BLaER1 treated with 17β-estradiol and CSF1 and Interleukin-3, amounts not matched to agents 10 nM and 100 nM (cell line): ENCODE data around the gene TRAPPC2L.

Source experiments
- H3K27ac ChIP-seq, 11 experiments: shearing (Covaris generic); formaldehyde crosslinking; 2 replicates each; pipeline ENCODE4 v1.8.1; 2022
- H3K27me3 ChIP-seq, 11 experiments: shearing (Covaris generic); formaldehyde crosslinking; 2 replicates each; pipeline ENCODE4 v1.8.1; 2022
- H3K36me3 ChIP-seq, 11 experiments: shearing (Covaris generic); formaldehyde crosslinking; 2 replicates each; pipeline ENCODE4 v1.8.1; 2022
- H3K4me1 ChIP-seq, 10 experiments: shearing (Covaris generic); formaldehyde crosslinking; 2 replicates each; pipeline ENCODE4 v1.8.1; 2022
- H3K4me2 ChIP-seq, 11 experiments: shearing (Covaris generic); formaldehyde crosslinking; 2 replicates each; pipeline ENCODE4 v1.8.1; 2022
- H3K4me3 ChIP-seq, 10 experiments: shearing (Covaris generic); formaldehyde crosslinking; 2 replicates each; pipeline ENCODE4 v1.8.1; 2022
- H3K9ac ChIP-seq, 11 experiments: shearing (Covaris generic); formaldehyde crosslinking; 2 replicates each; pipeline ENCODE4 v1.8.1; 2022
- H3K9me3 ChIP-seq, 11 experiments: shearing (Covaris generic); formaldehyde crosslinking; replicated peaks in 1 of 11; 2 replicates each; pipeline ENCODE4 v1.8.1; 2022
- H4K20me1 ChIP-seq, 11 experiments: shearing (Covaris generic); formaldehyde crosslinking; 2 replicates each; pipeline ENCODE4 v1.8.1; 2022
- Cebpa-rat ChIP-seq, 11 experiments: shearing (Covaris generic); IDR thresholded peaks; 2 replicates each; pipeline ENCODE4 v1.8.1; 2022

The TRAPPC2L gene

DNA sequence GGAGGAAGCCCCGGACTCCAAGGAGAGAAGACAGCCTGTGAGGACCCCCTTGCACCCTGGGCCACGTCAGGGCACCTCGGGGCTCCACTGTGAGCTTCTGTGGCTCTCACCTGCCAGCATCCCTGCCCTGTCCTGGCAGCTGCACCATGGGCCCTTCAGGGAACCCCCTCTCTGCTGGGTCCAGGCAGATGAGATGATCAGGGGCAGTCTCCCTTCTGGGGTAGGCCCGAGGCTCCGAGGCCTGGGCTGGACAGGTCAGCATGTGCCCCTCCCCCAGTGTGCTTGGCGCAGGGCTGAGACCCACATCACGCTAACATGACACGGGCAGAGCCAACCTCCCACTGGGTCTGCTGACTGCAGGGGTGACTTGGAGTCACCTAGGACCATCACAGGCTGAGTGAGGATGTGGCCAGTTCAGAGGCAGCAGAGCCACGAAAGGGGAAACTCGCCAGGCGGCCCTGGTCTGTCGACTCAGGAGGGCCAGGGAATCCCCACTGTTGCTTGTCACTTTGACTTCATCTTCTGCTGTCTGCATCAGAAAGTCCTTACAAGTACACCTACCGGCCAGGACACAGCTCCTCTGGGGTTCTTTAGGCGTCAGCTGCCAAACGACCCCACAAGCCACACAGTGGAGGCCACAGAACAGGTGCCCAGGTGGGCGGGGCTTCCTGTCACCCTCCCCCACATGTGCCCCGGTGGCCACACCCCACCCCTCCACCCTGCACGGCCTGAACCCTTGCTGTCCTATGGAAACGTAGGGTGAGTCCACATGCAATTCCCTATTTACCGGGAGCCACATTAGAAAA lies 2.4 kb upstream of the TRAPPC2L start:
- Histone ChIP-seq H3K27me3 (no peaks in the 10 kb centered on the region), H4K20me1 (peaks cover 50 to 85% (median 66%) of the 10 kb centered on the region in 11 experiments; a peak in 21 of 22 replicates), H3K36me3 (peaks cover 14 to 62% (median 35%) of the 10 kb centered on the region in 11 experiments; a peak in 21 of 22 replicates), H3K9ac (peak overlapping the region in 8 of 11 experiments; percentile 13 to 72 (median 62); a peak in 12 of 22 replicates), H3K4me3 (peak overlapping the region in 3 of 10 experiments; percentile 92 to 98 (median 93); a peak in 2 of 20 replicates), H3K9me3 (no peaks in the 10 kb centered on the region), H3K27ac (peak overlapping the region in 5 of 11 experiments; percentile 16 to 76 (median 41); a peak in 6 of 22 replicates), H3K4me1 (peaks cover 40 to 69% (median 54%) of the 10 kb centered on the region in 10 experiments), H3K4me2 (peak overlapping the region; percentile 86 to 100 (median 98))
- no peak for TF ChIP-seq Cebpa-rat (IDR thresholded peaks at IDR 0.05)

DNA sequence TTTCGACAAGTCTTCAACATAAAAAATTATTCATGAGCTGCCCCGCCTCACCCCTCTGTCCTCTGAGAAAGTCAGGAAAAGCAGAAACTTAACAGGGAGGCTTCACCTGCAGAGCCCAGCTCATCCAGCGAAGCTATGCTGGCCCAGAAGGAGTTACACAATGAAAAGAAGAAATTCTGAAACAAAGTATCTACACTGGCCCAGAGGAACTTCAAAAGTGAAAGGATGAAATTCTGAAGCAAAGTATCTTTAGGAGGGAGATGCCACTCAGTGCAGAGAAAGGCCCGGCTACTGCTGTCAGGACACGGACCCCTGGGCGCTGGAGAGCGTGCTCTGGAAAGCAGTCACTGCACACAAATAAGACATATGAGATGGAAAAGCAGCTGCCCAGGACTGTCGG lies 1.8 kb upstream of the TRAPPC2L start:
- Histone ChIP-seq H3K4me3 (peak overlapping the region in 7 of 10 experiments; percentile 65 to 100 (median 93); a peak in 11 of 20 replicates), H3K9me3 (no peaks in the 10 kb centered on the region), H3K4me2 (peak overlapping the region; percentile 86 to 100 (median 98)), H3K36me3 (peaks cover 7 to 60% (median 29%) of the 10 kb centered on the region in 11 experiments; a peak in 21 of 22 replicates), H3K9ac (peak overlapping the region in 10 of 11 experiments; percentile 13 to 82 (median 73); a peak in 17 of 22 replicates), H3K4me1 (peaks cover 46 to 75% (median 60%) of the 10 kb centered on the region in 10 experiments), H4K20me1 (peaks cover 47 to 84% (median 60%) of the 10 kb centered on the region in 11 experiments; a peak in 21 of 22 replicates), H3K27me3 (no peaks in the 10 kb centered on the region), H3K27ac (peak overlapping the region in 7 of 11 experiments; percentile 16 to 76 (median 53); a peak in 8 of 22 replicates)
- no peak for TF ChIP-seq Cebpa-rat (IDR thresholded peaks at IDR 0.05)

DNA sequence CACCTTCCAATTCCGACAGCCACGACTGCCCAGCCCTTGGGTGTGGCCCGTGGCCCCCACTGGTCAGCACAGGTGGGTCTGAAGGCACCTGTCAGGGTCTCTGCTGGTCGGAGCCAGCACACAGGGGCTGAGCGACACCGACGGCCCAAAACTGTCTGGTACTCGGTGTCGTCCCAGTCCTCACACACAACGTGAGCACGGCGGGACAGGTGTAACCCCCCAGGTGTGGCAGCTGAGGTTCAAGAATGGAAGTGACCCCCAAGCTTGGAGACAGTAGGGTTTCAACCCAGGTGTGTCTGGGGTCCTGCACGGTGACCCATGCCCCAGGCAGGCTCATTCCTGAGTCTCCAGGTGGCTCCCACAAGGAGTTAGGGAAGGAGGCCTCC lies 1.2 kb upstream of the TRAPPC2L start:
- Histone ChIP-seq H3K9me3 (no peaks in the 10 kb centered on the region), H3K4me2 (peak overlapping the region; percentile 86 to 100 (median 98)), H3K36me3 (peaks cover 3 to 60% (median 29%) of the 10 kb centered on the region in 11 experiments; a peak in 20 of 22 replicates), H3K4me3 (peak overlapping the region; percentile 50 to 100 (median 90)), H3K9ac (peak overlapping the region; percentile 61 to 82 (median 74); a peak in 21 of 22 replicates), H3K27ac (peak overlapping the region in 10 of 11 experiments; percentile 43 to 76 (median 62); a peak in 14 of 22 replicates), H4K20me1 (peaks cover 42 to 84% (median 54%) of the 10 kb centered on the region in 11 experiments; a peak in 21 of 22 replicates), H3K27me3 (no peaks in the 10 kb centered on the region), H3K4me1 (peaks cover 52 to 81% (median 66%) of the 10 kb centered on the region in 10 experiments)
- no peak for TF ChIP-seq Cebpa-rat (IDR thresholded peaks at IDR 0.05)

DNA sequence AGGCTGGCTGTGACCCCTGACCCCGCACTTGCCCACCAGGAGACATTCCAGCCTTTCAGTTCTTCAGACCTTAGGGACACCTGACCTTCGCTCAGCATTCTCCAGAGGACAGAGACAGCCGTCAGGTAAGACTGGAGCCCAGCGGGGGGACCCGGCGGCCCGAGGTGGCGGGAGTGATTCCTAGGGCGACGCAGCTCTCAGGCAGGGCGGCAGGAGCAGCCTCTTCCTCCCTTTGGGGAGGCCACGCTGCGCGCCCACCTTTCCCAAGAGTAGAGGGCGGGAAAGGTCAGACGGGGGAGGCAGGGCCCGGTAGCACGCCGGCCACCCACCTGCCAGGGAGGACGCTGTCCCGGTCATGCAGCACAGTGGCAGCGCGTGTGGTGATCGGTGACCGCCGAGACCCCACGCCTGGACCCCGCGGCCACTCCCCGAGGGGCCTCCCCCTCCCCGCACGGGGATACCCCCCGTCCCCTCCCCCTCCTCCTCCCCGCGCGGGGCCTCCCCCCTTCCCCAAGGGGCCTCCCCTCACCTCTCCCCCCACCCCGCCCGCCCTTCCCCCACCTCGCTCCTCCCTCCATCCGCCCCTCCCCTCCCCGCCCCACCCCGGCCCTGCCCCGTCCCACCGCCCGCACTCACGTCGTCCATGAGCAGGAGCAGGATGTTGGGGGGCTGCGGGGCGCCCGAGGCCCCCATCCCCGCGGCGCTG lies 652 bp upstream of the TRAPPC2L start:
- Histone ChIP-seq H3K4me2 (peak overlapping the region; percentile 86 to 100 (median 98)), H3K4me3 (peak overlapping the region; percentile 82 to 100 (median 92)), H3K9ac (peak overlapping the region; percentile 84 to 99 (median 92)), H4K20me1 (peaks cover 37 to 84% (median 50%) of the 10 kb centered on the region in 11 experiments; a peak in 21 of 22 replicates), H3K27ac (peak overlapping the region in 10 of 11 experiments; percentile 80 to 98 (median 92); a peak in 20 of 22 replicates), H3K36me3 (peaks cover 7 to 60% (median 29%) of the 10 kb centered on the region in 11 experiments; a peak in 21 of 22 replicates), H3K9me3 (no peaks in the 10 kb centered on the region), H3K27me3 (no peaks in the 10 kb centered on the region), H3K4me1 (peaks cover 57 to 81% (median 70%) of the 10 kb centered on the region in 10 experiments)
- TF ChIP-seq Cebpa-rat (IDR thresholded peaks at IDR 0.05), result no peak

DNA sequence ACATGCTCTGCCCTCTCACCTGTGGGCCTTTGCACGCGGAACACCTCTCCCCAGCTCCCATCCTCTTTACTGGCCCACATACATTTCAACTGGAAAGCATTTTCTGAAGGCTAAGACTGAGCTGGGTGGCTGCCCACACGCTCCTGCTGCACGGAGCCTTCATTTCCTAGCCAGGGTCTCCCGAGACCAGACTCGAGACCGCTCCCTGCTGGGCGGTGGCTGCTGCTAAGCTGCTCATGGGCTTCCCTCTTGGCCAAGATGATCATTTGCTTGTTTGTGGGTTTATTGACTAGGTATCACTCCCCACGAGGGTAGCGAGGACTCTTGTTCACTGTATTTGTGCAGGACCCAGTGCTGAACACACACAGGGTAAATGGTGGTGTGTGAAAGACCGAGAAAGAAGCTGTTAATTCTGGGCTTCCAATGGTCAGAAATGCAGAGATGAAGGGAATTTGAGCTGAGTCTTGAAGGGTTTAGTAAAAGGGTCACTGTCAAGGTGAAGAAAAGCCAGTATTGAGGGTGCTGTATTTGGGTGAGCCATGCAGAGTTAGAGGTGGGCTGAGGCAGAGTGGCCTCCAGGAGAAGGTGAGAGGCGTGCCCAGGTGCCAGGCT lies 907 bp downstream of the TRAPPC2L start:
- TF ChIP-seq Cebpa-rat (IDR thresholded peaks at IDR 0.05), result no peak
- Histone ChIP-seq H3K4me1 (peaks cover 65 to 82% (median 75%) of the 10 kb centered on the region in 10 experiments), H3K4me2 (peak overlapping the region; percentile 87 to 99 (median 91)), H3K4me3 (peak overlapping the region; percentile 82 to 100 (median 92)), H3K27ac (peak overlapping the region in 10 of 11 experiments; percentile 80 to 98 (median 92); a peak in 21 of 22 replicates), H4K20me1 (peaks cover 29 to 84% (median 34%) of the 10 kb centered on the region in 11 experiments; a peak in 21 of 22 replicates), H3K36me3 (peaks cover 22 to 60% (median 38%) of the 10 kb centered on the region in 11 experiments), H3K27me3 (no peaks in the 10 kb centered on the region), H3K9ac (peak overlapping the region; percentile 84 to 99 (median 92)), H3K9me3 (no peaks in the 10 kb centered on the region)

DNA sequence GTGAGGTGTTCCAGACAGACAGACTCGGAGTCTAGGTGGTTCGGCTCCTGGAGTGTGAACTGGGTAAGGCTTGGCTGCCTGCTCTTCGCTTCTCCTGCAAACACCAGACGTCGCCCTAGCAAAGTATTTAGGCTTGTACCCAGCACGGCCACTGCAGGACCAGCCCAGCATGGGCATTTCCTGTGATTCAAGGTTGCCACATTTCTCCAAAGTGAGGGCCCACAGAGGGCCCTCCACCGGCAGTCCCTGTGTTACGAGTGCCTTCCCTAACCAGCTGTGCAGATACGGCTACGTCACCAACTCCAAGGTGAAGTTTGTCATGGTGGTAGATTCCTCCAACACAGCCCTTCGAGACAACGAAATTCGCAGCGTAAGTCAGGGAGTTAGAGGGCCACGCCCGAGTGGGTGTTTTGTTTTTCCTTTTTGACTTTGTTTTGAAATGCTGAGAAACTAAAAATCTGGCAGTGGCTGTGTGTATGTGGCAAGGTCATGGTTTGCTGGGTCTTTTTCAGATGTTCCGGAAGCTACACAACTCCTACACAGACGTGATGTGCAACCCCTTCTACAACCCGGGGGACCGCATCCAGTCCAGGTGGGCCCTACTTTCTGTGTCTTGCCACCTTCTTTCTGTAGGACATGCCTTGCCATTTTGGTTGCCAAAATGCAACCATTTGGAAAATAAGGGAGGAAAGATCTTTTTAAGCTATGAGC lies 2.6 kb downstream of the TRAPPC2L start:
- TF ChIP-seq Cebpa-rat (IDR thresholded peaks at IDR 0.05), result peak in 8 of 11 experiments; percentile 35 to 99 (median 78); a peak in 14 of 22 replicates
- Histone ChIP-seq H3K4me2 (peak overlapping the region; percentile 87 to 99 (median 91)), H3K4me1 (peaks cover 48 to 84% (median 79%) of the 10 kb centered on the region in 10 experiments), H3K27ac (peak overlapping the region in 10 of 11 experiments; percentile 9 to 98 (median 92); a peak in 21 of 22 replicates), H3K36me3 (peaks cover 25 to 52% (median 36%) of the 10 kb centered on the region in 11 experiments), H4K20me1 (peaks cover 17 to 73% (median 21%) of the 10 kb centered on the region in 11 experiments; a peak in 21 of 22 replicates), H3K9ac (peak overlapping the region; percentile 57 to 99 (median 92); a peak in 21 of 22 replicates), H3K27me3 (no peaks in the 10 kb centered on the region), H3K9me3 (no peaks in the 10 kb centered on the region), H3K4me3 (peak overlapping the region in 9 of 10 experiments; percentile 5 to 98 (median 87); a peak in 16 of 20 replicates)

DNA sequence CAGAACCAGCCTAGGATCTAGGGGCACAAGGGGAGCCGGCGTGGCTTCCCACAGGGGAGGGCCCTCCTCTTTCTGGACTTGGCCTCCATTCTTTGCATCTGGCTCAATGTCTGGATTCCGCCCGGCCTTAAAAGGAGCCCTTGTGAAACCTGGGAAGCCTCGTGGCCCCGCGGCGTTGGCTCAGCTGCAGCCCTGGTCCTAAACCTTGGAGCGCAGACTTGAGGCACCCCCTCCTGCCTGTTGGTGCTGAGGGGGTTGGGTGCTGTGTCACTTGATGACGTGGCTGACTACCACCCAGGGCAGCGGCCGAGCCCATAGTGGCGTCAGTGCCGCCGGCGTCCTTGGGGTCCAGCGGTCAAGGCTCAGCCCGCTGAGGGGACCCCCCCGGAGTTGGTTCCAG lies 4.4 kb downstream of the TRAPPC2L start:
- no peak overlapping the region for H3K4me3 ChIP-seq
- H3K9me3 ChIP-seq, result no peaks in the 10 kb centered on the region
- H3K4me2 ChIP-seq, result peak overlapping the region in 10 of 11 experiments; percentile 87 to 99 (median 92); a peak in 18 of 22 replicates
- H3K27me3 ChIP-seq, result no peaks in the 10 kb centered on the region
- H4K20me1 ChIP-seq, result peaks cover 0 to 70% (median 7%) of the 10 kb centered on the region in 11 experiments; a peak in 12 of 22 replicates
- H3K27ac ChIP-seq, result peak overlapping the region in 7 of 11 experiments; percentile 90 to 98 (median 94); a peak in 14 of 22 replicates
- H3K4me1 ChIP-seq, result peaks cover 31 to 77% (median 72%) of the 10 kb centered on the region in 10 experiments
- peaks cover 25 to 49% (median 36%) of the 10 kb centered on the region in 11 experiments for H3K36me3 ChIP-seq
- no peak for TF ChIP-seq Cebpa-rat (IDR thresholded peaks at IDR 0.05)
- peak overlapping the region in 8 of 11 experiments; percentile 2 to 99 (median 94); a peak in 13 of 22 replicates for H3K9ac ChIP-seq
